GM18858 (cell line): Measurements from ENCODE around the gene ALK.

Experiments
- ATAC-seq: cut with Tn5 transposase; IDR thresholded peaks from one replicate; pipeline ENCODE4 v1.9.1; 2021; ENCODE audit not compliant: unreplicated experiment

Gene ALK

GRCh38 chr2:29723255-29724001 lies 198.0 kb downstream of the ALK start:
- peak; percentile 82 for ATAC-seq

DNA sequence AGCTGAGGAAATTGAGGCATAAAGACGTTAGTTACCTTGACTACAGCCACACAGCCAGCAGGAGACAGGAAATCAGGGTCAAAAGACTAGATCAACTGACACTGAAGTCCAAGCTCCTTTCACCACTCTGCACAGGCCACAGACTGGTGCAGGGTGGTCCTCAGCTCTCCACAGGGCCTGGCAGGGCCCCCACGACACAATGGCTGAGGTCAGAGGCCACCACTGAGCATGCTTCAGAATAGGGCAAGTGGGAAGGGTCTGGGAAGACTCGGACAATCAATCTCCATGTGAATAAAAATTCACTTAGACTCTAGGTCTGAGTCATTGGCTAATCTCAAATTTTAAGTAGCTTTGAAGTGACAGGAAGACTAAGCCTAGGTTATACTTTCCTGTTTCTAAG lies 201.7 kb downstream of the ALK start:
- ATAC-seq: no peak

- no peak for ATAC-seq
Measured at GRCh38 chr2:29718076-29718686, 203.2 kb downstream of the ALK start.

GRCh38 chr2:29715655-29716054 lies 205.7 kb downstream of the ALK start:
- no peak for ATAC-seq

DNA sequence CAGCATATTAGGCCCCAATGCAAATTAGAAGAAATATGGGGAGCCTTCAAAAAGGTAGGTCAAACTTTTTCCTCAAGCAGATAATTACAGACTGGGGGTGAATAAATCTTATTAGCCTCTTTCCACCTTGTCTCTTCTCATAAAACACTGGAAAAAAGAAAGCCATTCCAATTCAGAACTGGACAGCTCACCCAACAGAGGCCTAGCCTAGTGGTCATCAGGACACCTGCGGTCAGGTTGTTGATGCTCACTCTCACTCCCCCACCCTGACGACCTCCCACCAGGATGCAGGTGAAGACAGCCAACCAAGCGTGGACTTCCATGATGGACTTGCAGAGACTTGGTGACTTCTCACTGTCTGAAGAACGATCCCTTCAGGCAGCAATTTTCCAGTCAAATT lies 207.1 kb downstream of the ALK start:
- no peak for ATAC-seq

DNA sequence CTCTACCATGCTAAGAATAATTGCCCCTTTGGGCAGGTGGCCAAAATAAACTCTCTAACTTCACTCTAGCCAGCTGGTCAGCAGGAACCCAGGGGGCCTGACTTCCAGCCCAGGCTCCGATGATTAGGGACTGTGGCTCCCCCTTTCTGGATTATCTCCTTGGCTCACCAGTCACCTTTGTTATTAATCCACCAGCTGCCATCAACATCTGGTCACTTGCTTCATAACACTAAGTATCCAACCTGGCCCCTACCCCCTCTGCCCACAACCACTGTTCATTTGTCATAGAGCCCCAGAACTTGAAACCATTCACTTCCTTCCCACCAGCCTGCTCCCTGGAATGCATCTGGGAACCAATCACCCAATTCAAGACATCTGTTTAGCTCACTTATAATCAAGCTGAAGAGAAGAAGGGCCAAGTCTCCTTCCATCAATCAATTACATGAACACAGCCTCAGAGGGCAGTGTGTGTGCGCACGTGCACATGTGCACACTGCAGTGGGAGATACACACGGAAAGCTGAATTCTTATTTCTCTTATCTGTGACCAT lies 215.1 kb downstream of the ALK start:
- ATAC-seq: no peak

- ATAC-seq: no peak
Measured at GRCh38 chr2:29705616-29706015, 215.8 kb downstream of the ALK start.

DNA sequence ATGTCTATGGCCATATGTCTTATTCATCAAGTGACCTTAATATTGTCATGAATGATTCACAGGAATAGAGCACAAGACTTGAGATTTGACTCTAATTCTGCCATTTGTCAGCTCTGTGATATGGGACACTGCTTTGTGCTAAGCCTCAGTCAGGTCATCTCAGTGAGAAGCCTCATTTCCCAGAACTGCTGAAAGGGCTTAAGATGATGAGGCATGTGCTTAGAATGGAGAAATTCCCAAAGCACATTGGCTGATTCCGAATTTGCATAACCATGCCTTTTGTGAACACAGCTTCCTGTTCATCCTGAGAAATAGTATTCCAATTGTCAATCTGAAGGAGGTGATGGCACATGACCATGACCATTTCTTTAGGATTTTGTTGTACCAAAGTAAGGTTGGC lies 218.1 kb downstream of the ALK start:
- ATAC-seq: no peak

- ATAC-seq: no peak
Measured at GRCh38 chr2:29702276-29702675, 219.1 kb downstream of the ALK start.

DNA sequence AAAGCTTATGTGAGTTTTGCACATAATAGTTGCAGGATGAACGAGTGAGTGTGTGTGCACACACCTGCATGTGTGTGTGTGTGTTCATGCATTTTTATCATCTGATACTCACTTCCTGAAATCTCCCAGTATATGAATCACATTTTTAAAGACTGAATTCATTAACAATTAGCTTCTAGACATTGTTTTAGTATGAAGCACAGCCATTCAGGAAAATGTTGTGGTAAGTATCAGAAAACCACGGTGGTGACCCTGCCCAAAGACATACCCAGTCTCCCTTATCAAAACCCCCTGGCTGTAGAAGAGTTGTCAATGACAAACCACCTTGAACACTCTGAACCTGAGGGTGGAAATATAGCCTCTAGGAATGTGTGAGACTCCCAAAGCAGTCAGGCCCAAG lies 220.8 kb downstream of the ALK start:
- ATAC-seq: no peak

- no peak for ATAC-seq
Measured at GRCh38 chr2:29699045-29699444, 222.3 kb downstream of the ALK start.

GRCh38 chr2:29698216-29698615 lies 223.2 kb downstream of the ALK start:
- no peak for ATAC-seq

GRCh38 chr2:29697715-29698114 lies 223.7 kb downstream of the ALK start:
- no peak for ATAC-seq

- no peak for ATAC-seq
Measured at GRCh38 chr2:29697181-29697580, 224.2 kb downstream of the ALK start.

GRCh38 chr2:29694741-29695140 lies 226.6 kb downstream of the ALK start:
- ATAC-seq: no peak

DNA sequence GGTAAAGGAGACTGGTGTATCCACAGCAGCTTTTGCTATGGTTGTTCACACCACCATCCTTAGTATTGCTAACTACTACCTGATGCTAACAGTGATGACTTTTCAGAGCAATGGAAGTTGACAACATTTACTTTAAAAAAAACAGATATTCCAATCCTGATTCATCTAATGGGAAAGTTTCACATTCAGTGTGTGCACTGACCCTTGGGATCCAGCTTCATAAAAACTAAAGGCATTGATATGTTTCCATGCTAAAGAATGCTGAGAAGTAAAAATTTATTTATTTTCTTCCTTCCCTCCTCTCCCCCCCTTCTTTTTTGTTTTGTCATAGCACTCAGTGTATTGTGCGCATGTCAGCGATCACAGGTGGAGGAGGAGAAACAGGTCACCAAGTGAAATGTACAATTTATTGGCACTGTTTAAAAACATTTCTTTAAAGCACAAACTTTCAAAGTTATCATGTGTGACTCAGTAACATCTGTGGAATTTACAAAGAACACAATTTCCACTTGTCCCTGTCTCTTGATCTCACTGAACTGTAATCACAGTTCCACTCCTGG lies 229.9 kb downstream of the ALK start:
- no peak for ATAC-seq

DNA sequence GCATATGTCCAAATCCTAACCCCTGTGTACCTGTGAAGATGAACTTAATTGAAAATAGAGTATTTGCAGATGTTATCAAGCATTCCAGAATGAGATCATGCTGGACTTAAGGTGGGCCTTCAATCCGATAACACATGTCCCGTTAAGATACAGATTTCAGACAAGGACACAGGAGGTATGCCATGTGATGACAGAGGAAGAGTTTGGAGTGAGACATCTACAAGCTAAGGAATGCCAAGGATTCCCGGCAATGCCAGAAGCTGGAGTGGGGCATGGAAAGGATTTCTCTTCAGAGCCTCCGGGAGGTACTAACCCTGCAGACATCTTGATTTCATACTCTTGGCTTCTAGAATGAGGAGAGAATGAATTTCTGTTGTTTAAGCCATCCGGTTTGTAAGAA lies 231.7 kb downstream of the ALK start:
- no peak for ATAC-seq

DNA sequence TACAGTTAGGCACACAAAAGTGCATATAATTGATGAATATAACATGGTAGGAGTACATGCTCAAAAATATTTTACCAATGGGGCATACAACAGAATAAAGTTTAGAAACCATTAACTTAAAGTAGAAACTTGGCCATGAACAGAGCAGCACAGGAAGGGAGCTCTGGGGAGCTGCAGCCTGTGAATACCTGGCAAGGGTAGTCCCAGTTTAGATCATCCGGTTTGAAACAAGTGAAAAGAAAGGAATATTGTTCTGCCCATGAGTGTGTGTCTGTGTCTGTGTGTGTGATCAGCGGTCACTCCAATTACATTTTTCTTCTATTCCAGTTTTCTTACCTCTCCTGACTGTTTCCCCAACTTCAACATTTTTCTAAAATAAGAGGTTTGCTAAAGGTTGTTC lies 233.0 kb downstream of the ALK start:
- ATAC-seq: no peak

- ATAC-seq: no peak
Measured at GRCh38 chr2:29687121-29687520, 234.3 kb downstream of the ALK start.

GRCh38 chr2:29676886-29677453 lies 244.4 kb downstream of the ALK start:
- no peak for ATAC-seq

GRCh38 chr2:29664578-29664977 lies 256.8 kb downstream of the ALK start:
- ATAC-seq: no peak

- no peak for ATAC-seq
Measured at GRCh38 chr2:29663268-29663667, 258.1 kb downstream of the ALK start.
